Right lobe of liver (tissue), 6 donors: Measurements from ENCODE around the gene MRPL49. TPM values are rescaled to one million over a fixed set of nuclear protein-coding genes. Genes with fewer than 3 reads are reported as not detected.

Experiments used
- ATAC-seq, 4 donors: fragments of 200-7000 bp; cut with Tn5 transposase; one replicate each; pipeline ENCODE4 v1.9.1; 2020; ENCODE audit warnings: mild to moderate bottlenecking in 4 of 4, moderate library complexity in 4 of 4
- DNase-seq, 3 donors: peaks; one replicate each; pipeline ENCODE4 v3.0.0-alpha.2; 2020
- H3K27ac ChIP-seq, 3 donors: fragments of 200-600 bp; one replicate each; pipeline ENCODE4 v1.8.0; 2022
- H3K27me3 ChIP-seq, 2 donors: fragments of 200-600 bp; one replicate each; pipeline ENCODE4 v1.8.0; 2022
- H3K36me3 ChIP-seq, 4 donors: fragments of 200-600 bp; sonication (generic) in 1 of 4; one replicate each; pipeline versions ENCODE4 v1.5.1 to v1.8.0; 2017 to 2022; ENCODE audit warnings: control low read depth in 1 of 4
- H3K4me1 ChIP-seq, 4 donors: fragments of 200-600 bp; sonication (generic) in 1 of 4; one replicate each; pipeline versions ENCODE4 v1.5.1 to v1.8.0; 2017 to 2022; ENCODE audit warnings: control low read depth in 1 of 4
- H3K4me3 ChIP-seq, 3 donors: fragments of 200-600 bp; one replicate each; pipeline ENCODE4 v1.8.0; 2022
- H3K9me3 ChIP-seq, 4 donors: fragments of 200-600 bp; sonication (generic) in 1 of 4; one replicate each; pipeline versions ENCODE4 v1.5.1 to v1.8.0; 2017 to 2022; ENCODE audit warnings: control low read depth in 1 of 4
- CTCF ChIP-seq, 4 donors: fragments of 200-600 bp in 3 of 4; fragments of 450-650 bp in 1 of 4; IDR thresholded peaks; one replicate each; pipeline versions ENCODE4 v1.5.1 to v1.8.0; 2016 to 2022; ENCODE audit warnings: antibody characterized with exemption in 4 of 4, mild to moderate bottlenecking in 2 of 4
- POLR2A ChIP-seq: fragments of 450-650 bp; IDR thresholded peaks from one replicate; pipeline ENCODE4 v1.6.1; 2017; ENCODE audit warnings: antibody characterized with exemption, mild to moderate bottlenecking
- WGBS: methylation state at CpG from one replicate; pipeline ENCODE4 v1.1.6; 2018; ENCODE audit warnings: low coverage, low lambda C conversion rate; ENCODE audit not compliant: insufficient coverage; ENCODE audit errors: missing lambda C conversion rate; 5-methylcytosine and 5-hydroxymethylcytosine counted together
- intact Hi-C, 2 donors: fragments of 100-400 bp; cut with DNase I; formaldehyde crosslinking; loops; one replicate each; pipeline versions ENCODE4 v1.11.2 to v1.14.1; 2022
- total RNA-seq, 6 experiments: library from RNA; depleted of rRNA in 2 of 6; stranded (reverse); fragments of >200 nt in 2 of 6; fragmentation: NEBNext Ultra II Directional in 3 of 6; extraction: Animal tissue kit (Norgen Biotek cat#: 25700) in 3 of 6; gene quantifications; one replicate each; pipeline versions ENCODE4 v1.1.0 to v1.2.4, GENCODE V29; 2016 to 2023
- donor health status: DM: no; HTN: yes; CAD: no.
- donor health status: DM: no; HTN: no; CAD: no.
- donor health status: DM: no; HTN: no; CAD: no.
- donor health status: DM: no; HTN: yes; CAD: no.
- donor health status: DM: no; HTN: yes; CAD: no.

Gene MRPL49
- total RNA-seq, 6 experiments from 2014 or later: 26.3 to 51.7 (median 28.4) TPM

GRCh38 chr11:65113361-65113756, 8.8 kb upstream of the MRPL49 start:
- 9% methylated on average over 14 of the region's 14 CpGs for WGBS
- no peaks in the 10 kb centered on the region for H3K27me3 ChIP-seq
- H3K9me3 ChIP-seq: no peaks in the 10 kb centered on the region
- H3K4me1 ChIP-seq: peaks cover 0 to 44% (median 26%) of the 10 kb centered on the region in 4 donors
- ATAC-seq: no peak
- peaks cover 0 to 4% (median 1%) of the 10 kb centered on the region in 4 donors for H3K36me3 ChIP-seq
- no peak for DNase-seq
- intact Hi-C loops: loop anchor here in 1 of 2 donors (5.0 kb wide), 1 partner anchor 144 kb away; no protein-coding TSS in a partner anchor
- peak overlapping the region in 2 of 3 donors; percentile 54 to 62 for H3K4me3 ChIP-seq
- TF ChIP-seq CTCF (IDR thresholded peaks at IDR 0.05): no peak
- TF ChIP-seq POLR2A: no peak
- H3K27ac ChIP-seq: peak overlapping the region; percentile 64 to 93 (median 69)

- Histone ChIP-seq H3K36me3 (peaks cover 0 to 5% (median 1%) of the 10 kb centered on the region in 4 donors), H3K27me3 (no peaks in the 10 kb centered on the region), H3K4me1 (peaks cover 0 to 44% (median 26%) of the 10 kb centered on the region in 4 donors), H3K27ac (peak overlapping the region; percentile 64 to 93 (median 69)), H3K4me3 (no peak overlapping the region), H3K9me3 (no peaks in the 10 kb centered on the region)
- ATAC-seq (peak in 2 of 4 donors; percentile 2 to 4), DNase-seq (peak in 1 of 3 donors; percentile 82)
- 16% methylated on average over 6 of the region's 6 CpGs for WGBS
- TF ChIP-seq CTCF (IDR thresholded peaks at IDR 0.05) (no peak), POLR2A (no peak)
- intact Hi-C loops: loop anchor here in 1 of 2 donors (5.0 kb wide), 1 partner anchor 143 kb away; no protein-coding TSS in a partner anchor
Measured at GRCh38 chr11:65113839-65114238, 8.3 kb upstream of the MRPL49 start.

GRCh38 chr11:65114538-65115171, 7.5 kb upstream of the MRPL49 start:
- DNase-seq: no peak
- peak overlapping the region in 2 of 3 donors; percentile 69 to 93 for H3K27ac ChIP-seq
- ATAC-seq: no peak
- peaks cover 0 to 11% (median 2%) of the 10 kb centered on the region in 4 donors for H3K36me3 ChIP-seq
- 100% methylated on average over 1 of the region's 11 CpGs for WGBS
- no peaks in the 10 kb centered on the region for H3K27me3 ChIP-seq
- no peaks in the 10 kb centered on the region for H3K9me3 ChIP-seq
- TF ChIP-seq POLR2A: no peak
- TF ChIP-seq CTCF (IDR thresholded peaks at IDR 0.05): no peak
- H3K4me1 ChIP-seq: peaks cover 0 to 44% (median 26%) of the 10 kb centered on the region in 4 donors
- H3K4me3 ChIP-seq: no peak overlapping the region
- intact Hi-C loops: loop anchor here in 1 of 2 donors (5.0 kb wide), 1 partner anchor 143 kb away; no protein-coding TSS in a partner anchor

GRCh38 chr11:65115361-65116082, 6.6 kb upstream of the MRPL49 start:
- Histone ChIP-seq H3K9me3 (no peaks in the 10 kb centered on the region), H3K4me3 (no peak overlapping the region), H3K27me3 (no peaks in the 10 kb centered on the region), H3K4me1 (peaks cover 0 to 42% (median 25%) of the 10 kb centered on the region in 4 donors), H3K36me3 (peaks cover 3 to 20% (median 9%) of the 10 kb centered on the region in 4 donors), H3K27ac (no peak overlapping the region)
- WGBS: 86% methylated on average over 1 of the region's 21 CpGs
- intact Hi-C loops: no loop called here
- ATAC-seq (no peak), DNase-seq (peak in 1 of 3 donors; percentile 53)
- TF ChIP-seq CTCF (IDR thresholded peaks at IDR 0.05) (no peak), POLR2A (no peak)
